ENCODE data around the gene KCNA2.
A peak's percentile ranks its signal among the peaks of the same experiment; 100 is the strongest.

KCNA2 gene

DNA sequence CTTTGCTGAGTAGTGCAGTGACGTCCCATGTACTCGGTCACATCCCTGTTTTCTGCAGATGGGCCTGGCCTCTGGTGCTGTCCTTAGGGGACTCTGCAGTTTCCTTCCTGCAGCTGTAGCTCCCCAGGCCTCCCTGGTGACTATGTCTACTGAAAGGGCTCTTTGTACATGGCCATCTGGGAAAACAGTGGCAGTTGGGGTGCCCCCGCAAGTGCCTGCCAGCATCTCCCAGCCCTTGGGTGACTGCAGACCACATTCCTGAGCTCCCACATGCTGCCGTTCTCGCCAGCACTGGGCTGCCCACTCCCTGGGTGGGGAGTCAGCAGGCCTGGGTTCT, 49.7 kb downstream of the KCNA2 start:
- no peak for DNase-seq (ENCODE audit: extremely low read depth, low read depth)

DNA sequence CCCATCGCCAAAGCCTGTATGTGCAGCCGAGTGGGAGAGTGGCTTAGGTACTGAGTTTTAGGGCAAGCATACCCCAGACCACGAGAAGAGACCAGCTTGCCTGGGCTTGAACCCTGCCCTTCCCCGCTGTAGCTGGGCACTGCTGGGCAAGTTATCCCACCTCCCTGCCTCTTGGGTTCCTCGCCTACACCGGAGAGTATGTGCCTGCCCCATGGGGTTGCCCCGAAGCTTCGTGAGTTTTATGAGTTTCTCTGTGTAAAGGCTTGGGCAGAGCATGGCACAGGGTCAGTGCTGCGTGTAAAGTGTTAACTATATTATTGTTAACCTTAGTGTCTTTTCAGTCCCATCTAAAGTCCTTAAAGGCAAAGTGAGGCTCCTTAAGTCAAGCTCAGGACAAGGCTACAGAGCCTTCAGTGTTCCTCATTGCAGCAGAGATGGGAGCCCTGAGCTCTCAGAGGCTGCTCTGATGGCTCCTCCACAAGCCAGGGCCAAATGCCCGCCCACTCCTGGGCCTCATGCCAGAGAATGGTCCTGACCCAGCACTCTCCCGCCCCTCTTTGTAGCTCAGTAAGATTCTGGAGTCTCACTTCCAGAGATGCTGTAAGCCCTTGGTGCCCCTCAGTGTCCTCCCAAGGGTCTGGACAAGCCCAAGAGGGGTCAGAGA, 50.2 kb downstream of the KCNA2 start:
- no peak for DNase-seq (ENCODE audit: extremely low read depth, low read depth)
- TF ChIP-seq CTCF (IDR thresholded peaks at IDR 0.05; ENCODE audit: low read depth, low read length) = no peak

More for the DNA sequence above, 49.7 kb downstream of the KCNA2 start:
- TF ChIP-seq CTCF (IDR thresholded peaks at IDR 0.05; ENCODE audit: low read depth, low read length) = no peak

DNA sequence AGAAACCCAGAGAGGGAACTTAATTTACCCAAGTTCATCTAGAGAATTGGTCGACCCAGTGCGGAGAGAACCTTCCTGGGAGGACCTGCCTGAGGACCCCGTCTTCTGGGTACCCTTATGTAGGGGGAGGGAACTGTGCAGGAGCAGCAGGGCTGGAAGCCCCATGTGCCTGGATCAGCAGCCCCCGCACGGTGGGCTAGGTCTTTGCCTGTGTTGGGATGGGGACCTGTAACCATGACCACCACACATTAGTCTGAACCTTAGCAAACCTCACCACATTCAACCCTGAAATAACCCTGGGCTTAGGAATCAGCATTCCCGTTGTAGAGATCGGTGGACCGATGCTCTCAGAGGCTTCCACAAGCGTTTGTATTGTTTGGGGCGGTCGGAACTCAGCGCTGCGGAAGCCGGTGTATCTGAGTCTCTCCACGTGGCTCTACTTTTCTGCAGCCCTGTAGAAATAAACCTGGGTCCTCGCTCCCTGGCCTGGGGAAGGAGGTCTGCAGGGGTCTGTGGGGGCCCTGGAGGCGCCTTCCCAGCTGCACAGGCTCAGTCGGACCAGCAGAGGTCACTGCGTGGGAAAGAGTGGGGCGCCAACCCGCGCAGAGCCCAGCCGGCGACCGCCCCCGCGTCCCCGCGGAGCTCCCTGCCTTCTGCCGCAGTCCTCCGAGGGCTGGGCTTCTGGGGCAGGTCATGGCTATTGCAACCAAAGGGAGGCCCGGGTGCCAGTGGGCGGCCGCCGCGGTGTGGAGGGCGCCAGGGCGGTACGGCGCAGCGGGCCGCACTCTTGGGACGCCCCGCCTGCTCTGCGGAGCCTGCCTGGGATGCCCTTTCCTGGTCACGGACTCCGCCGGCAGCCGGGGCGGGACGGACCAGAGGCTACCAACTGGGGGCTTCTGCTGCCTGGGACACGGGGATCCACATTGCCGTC, 51.0 kb downstream of the KCNA2 start:
- no peak for DNase-seq (ENCODE audit: extremely low read depth, low read depth)
- peak; percentile 62 for TF ChIP-seq CTCF (IDR thresholded peaks at IDR 0.05; ENCODE audit: low read depth, low read length)

GRCh38 chr1:110551278-110551809, 54.8 kb downstream of the KCNA2 start:
- no peak for TF ChIP-seq CTCF (IDR thresholded peaks at IDR 0.05; ENCODE audit: low read depth, low read length)
- DNase-seq (ENCODE audit: extremely low read depth, low read depth) = no peak

GRCh38 chr1:110549831-110550230, 56.3 kb downstream of the KCNA2 start:
- no peak for DNase-seq (ENCODE audit: extremely low read depth, low read depth)
- no peak for TF ChIP-seq CTCF (IDR thresholded peaks at IDR 0.05; ENCODE audit: low read depth, low read length)

DNA sequence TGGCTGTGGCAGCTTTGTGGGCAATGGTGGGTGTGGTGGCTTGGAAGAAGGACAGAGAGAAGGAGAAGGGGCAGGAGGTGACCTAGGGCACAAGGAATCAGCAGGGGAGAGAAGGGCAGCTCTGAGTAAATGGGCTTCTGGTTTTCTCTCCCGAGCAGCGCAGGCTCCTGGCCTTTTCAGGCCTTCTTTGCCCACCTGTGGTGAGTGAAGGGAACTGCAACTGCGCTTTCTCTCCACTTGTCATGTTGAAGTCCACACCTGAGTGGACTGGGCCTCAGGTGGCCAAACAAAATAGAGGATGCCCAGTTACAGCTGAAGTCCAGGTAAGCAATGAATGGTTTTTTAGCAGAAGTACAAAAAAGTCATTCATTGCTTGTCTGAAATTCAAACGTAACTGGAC, 57.8 kb downstream of the KCNA2 start:
- no peak for DNase-seq (ENCODE audit: extremely low read depth, low read depth)

More for the DNA sequence above, 57.8 kb downstream of the KCNA2 start:
- TF ChIP-seq CTCF (IDR thresholded peaks at IDR 0.05; ENCODE audit: low read depth, low read length) = peak; percentile 12

All from AG09319 (cell line).